SU-DHL-6 (cell line): ENCODE data around the gene SCLY.

Source experiments
- EZH2phosphoT487 ChIP-seq: fragments of 200-600 bp; sonication (generic), shearing (Covaris generic); conservative IDR thresholded peaks from 2 replicates; pipeline ENCODE4 v1.6.1; 2018; ENCODE audit warnings: mild to moderate bottlenecking, antibody characterized with exemption, low read length, moderate library complexity, mixed read lengths
- TF ChIP-seq, protein P1 (sequence below): fragments of 200-600 bp; sonication (generic); IDR thresholded peaks from one replicate; pipeline ENCODE4 v1.5.1; 2017; ENCODE audit warnings: antibody characterized with exemption, mild to moderate bottlenecking, low read length, moderate library complexity; ENCODE audit not compliant: insufficient read depth, poor library complexity, severe bottlenecking

DNA sequence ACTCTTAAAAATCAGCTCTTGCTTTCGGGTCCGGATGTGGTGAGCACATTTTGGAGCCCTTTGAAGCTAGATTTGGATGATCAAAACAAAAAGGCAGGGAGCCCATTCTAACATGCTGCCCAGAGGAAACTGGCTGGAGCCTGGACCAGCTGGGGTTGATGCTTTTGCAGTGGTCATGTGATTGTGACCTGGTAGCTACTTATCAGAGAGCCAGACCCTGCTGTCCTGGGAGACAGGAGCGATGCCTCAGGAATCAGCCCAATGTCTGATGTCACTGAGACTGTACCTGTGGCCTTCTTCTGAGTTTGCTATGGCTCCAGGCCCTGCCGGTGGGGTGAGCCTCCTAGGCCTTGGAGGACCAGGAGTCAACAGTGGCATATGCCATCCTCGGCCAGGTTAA is 18.7 kb upstream of the SCLY start:
- TF ChIP-seq, protein P1, sequence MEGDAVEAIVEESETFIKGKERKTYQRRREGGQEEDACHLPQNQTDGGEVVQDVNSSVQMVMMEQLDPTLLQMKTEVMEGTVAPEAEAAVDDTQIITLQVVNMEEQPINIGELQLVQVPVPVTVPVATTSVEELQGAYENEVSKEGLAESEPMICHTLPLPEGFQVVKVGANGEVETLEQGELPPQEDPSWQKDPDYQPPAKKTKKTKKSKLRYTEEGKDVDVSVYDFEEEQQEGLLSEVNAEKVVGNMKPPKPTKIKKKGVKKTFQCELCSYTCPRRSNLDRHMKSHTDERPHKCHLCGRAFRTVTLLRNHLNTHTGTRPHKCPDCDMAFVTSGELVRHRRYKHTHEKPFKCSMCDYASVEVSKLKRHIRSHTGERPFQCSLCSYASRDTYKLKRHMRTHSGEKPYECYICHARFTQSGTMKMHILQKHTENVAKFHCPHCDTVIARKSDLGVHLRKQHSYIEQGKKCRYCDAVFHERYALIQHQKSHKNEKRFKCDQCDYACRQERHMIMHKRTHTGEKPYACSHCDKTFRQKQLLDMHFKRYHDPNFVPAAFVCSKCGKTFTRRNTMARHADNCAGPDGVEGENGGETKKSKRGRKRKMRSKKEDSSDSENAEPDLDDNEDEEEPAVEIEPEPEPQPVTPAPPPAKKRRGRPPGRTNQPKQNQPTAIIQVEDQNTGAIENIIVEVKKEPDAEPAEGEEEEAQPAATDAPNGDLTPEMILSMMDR, result no peak
- TF ChIP-seq EZH2phosphoT487, result no peak
